Measurements from ENCODE around the gene AUTS2.

- TF ChIP-seq, protein P1, sequence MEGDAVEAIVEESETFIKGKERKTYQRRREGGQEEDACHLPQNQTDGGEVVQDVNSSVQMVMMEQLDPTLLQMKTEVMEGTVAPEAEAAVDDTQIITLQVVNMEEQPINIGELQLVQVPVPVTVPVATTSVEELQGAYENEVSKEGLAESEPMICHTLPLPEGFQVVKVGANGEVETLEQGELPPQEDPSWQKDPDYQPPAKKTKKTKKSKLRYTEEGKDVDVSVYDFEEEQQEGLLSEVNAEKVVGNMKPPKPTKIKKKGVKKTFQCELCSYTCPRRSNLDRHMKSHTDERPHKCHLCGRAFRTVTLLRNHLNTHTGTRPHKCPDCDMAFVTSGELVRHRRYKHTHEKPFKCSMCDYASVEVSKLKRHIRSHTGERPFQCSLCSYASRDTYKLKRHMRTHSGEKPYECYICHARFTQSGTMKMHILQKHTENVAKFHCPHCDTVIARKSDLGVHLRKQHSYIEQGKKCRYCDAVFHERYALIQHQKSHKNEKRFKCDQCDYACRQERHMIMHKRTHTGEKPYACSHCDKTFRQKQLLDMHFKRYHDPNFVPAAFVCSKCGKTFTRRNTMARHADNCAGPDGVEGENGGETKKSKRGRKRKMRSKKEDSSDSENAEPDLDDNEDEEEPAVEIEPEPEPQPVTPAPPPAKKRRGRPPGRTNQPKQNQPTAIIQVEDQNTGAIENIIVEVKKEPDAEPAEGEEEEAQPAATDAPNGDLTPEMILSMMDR (IDR thresholded peaks at IDR 0.05; ENCODE audit: insufficient read depth, low read length): no peak
- TF ChIP-seq POLR2AphosphoS5 (IDR thresholded peaks at IDR 0.05; ENCODE audit: low read depth): no peak
- no peak for TF ChIP-seq REST (IDR thresholded peaks at IDR 0.05; ENCODE audit: insufficient replicate concordance, low read depth)
- TF ChIP-seq GABPA (IDR thresholded peaks at IDR 0.05; ENCODE audit: low read depth): no peak
These were observed 1123.2 kb downstream of the AUTS2 start for GRCh38 chr7:70721500-70721899.

All from HL-60 (cell line).